Glutamatergic neuron (in vitro differentiated cells): Measurements from ENCODE around the gene ITPK1. TPM values are rescaled to one million over a fixed set of nuclear protein-coding genes. Genes with fewer than 3 reads are reported as not detected.

ENCODE experiments used
- DNase-seq: peaks from one replicate; pipeline ENCODE4 v3.0.0; 2022
- H3K27ac Mint-ChIP-seq: one replicate; pipeline ENCODE4 v1.8.0; 2020; ENCODE audit warnings: mild to moderate bottlenecking, mixed read lengths, inconsistent platforms; ENCODE audit not compliant: unreplicated experiment
- H3K27me3 Mint-ChIP-seq: one replicate; pipeline ENCODE4 v1.8.0; 2020; ENCODE audit warnings: mild to moderate bottlenecking, moderate library complexity, mixed read lengths, inconsistent platforms; ENCODE audit not compliant: unreplicated experiment
- H3K36me3 Mint-ChIP-seq: one replicate; pipeline ENCODE4 v1.8.0; 2020; ENCODE audit warnings: mild to moderate bottlenecking, mixed read lengths, inconsistent platforms; ENCODE audit not compliant: unreplicated experiment
- H3K4me1 Mint-ChIP-seq: one replicate; pipeline ENCODE4 v1.8.0; 2020; ENCODE audit warnings: mild to moderate bottlenecking, low read depth, mixed read lengths, inconsistent platforms; ENCODE audit not compliant: unreplicated experiment
- H3K4me3 Mint-ChIP-seq: one replicate; pipeline ENCODE4 v1.8.0; 2020; ENCODE audit warnings: mild to moderate bottlenecking, mixed read lengths, inconsistent platforms; ENCODE audit not compliant: unreplicated experiment
- H3K9me3 Mint-ChIP-seq: one replicate; pipeline ENCODE4 v1.8.0; 2020; ENCODE audit warnings: mild to moderate bottlenecking, moderate library complexity, mixed read lengths, inconsistent platforms; ENCODE audit not compliant: unreplicated experiment
- total RNA-seq: library from RNA; stranded (reverse); fragmentation: NEBNext Ultra II Directional; extraction: Animal tissue kit (Norgen Biotek cat#: 25700); gene quantifications from one replicate; pipeline ENCODE4 v1.2.1, GENCODE V29; 2021; ENCODE audit not compliant: unreplicated experiment
- TF ChIP-seq, protein P1 (sequence below): fragments of 200-600 bp; sonication (generic); IDR thresholded peaks from one replicate; pipeline ENCODE4 v1.5.0; 2021; ENCODE audit not compliant: partially characterized antibody, unreplicated experiment

Gene ITPK1
- total RNA-seq, 1 donor from 2014 or later: 132 TPM

DNA sequence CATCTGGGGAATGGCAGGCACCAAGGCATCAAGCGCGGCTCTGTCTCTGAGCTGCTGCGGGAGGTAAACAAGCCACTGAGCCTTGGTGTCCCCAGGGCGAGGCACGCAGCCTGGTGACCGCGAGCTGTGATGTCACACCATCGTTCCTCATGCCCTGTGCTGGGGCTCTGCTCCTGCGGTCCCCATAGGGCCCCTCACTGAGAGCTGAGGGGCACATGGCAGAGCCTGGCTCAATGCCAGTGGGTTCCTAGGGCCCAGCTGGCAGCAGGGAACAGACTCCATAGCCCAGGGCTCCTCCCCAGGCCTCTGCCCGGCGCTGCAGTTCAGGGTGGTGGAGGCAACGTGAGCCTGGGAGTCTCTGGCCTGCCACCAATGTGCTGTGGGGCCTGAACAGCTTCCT is 170.2 kb downstream of the ITPK1 start:
- Mint-ChIP-seq H3K27me3 (peaks cover 13% of the 10 kb centered on the region), H3K9me3 (peaks cover 18% of the 10 kb centered on the region), H3K4me1 (peaks cover 30% of the 10 kb centered on the region), H3K36me3 (no peaks in the 10 kb centered on the region), H3K4me3 (no peak overlapping the region), H3K27ac (no peak overlapping the region)
- DNase-seq: peak; percentile 13
- TF ChIP-seq, protein P1, sequence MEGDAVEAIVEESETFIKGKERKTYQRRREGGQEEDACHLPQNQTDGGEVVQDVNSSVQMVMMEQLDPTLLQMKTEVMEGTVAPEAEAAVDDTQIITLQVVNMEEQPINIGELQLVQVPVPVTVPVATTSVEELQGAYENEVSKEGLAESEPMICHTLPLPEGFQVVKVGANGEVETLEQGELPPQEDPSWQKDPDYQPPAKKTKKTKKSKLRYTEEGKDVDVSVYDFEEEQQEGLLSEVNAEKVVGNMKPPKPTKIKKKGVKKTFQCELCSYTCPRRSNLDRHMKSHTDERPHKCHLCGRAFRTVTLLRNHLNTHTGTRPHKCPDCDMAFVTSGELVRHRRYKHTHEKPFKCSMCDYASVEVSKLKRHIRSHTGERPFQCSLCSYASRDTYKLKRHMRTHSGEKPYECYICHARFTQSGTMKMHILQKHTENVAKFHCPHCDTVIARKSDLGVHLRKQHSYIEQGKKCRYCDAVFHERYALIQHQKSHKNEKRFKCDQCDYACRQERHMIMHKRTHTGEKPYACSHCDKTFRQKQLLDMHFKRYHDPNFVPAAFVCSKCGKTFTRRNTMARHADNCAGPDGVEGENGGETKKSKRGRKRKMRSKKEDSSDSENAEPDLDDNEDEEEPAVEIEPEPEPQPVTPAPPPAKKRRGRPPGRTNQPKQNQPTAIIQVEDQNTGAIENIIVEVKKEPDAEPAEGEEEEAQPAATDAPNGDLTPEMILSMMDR: no peak

DNA sequence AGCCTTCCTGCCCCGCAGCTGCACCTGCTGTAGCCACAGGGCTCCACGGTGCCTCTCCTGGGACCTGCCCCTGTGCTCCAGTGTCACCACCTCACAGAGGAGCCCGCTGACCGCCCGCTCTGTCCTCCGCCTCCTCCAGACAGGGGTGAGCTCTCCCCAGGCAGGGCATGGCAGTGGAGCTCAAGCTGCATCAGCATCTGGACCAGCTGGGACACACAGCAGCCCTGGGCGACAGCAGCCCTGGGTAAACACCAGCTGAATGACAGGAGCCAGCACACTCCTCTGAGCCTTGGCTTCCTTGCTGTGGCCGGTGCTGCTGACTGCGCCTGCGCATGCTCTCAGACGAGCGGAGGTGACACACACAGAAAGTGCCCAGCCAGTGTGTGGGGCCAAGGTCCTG is 170.7 kb downstream of the ITPK1 start:
- Mint-ChIP-seq H3K36me3 (no peaks in the 10 kb centered on the region), H3K27me3 (peaks cover 13% of the 10 kb centered on the region), H3K4me1 (peaks cover 26% of the 10 kb centered on the region), H3K27ac (peak overlapping the region; percentile 29), H3K4me3 (no peak overlapping the region), H3K9me3 (peaks cover 18% of the 10 kb centered on the region)
- TF ChIP-seq, protein P1: no peak
- DNase-seq: peak; percentile 26

DNA sequence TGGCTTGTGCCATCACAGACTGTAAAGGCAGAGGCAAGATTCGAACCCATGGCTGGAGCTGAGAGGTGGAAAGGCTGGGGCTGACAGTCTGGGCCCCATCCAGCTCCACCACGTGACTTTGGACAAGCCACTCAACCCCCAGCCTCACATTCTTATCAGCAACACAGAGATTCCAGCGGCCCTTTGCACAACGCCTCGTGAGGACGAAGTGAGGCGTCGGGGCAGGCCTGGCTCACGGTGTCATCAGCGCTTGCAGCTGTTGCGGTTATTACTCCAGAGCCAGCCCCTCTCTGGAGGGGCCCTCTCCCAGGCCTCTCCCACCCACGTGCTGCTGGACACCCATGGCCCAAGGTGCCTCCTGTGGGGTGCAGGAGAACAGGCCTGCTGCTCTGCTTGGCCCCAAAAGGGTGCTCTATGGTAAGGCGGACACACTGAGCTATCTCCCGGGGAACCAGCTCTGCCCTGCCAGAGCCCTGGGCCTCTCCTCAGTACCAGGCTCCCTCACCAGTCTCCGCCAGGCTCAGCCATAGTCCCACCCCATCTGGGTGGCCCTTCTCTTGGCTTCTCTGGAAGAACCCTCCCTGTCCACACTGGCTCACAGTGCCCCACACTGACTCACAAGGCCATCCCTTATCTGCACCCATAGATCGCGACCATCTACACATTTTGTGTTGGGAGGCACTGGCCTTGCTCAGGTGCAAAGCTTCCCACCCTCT is 171.7 kb downstream of the ITPK1 start:
- Mint-ChIP-seq H3K4me3 (no peak overlapping the region), H3K27me3 (peaks cover 13% of the 10 kb centered on the region), H3K27ac (peak overlapping the region; percentile 29), H3K36me3 (no peaks in the 10 kb centered on the region), H3K9me3 (peaks cover 18% of the 10 kb centered on the region), H3K4me1 (peaks cover 23% of the 10 kb centered on the region)
- TF ChIP-seq, protein P1: no peak
- no peak for DNase-seq

DNA sequence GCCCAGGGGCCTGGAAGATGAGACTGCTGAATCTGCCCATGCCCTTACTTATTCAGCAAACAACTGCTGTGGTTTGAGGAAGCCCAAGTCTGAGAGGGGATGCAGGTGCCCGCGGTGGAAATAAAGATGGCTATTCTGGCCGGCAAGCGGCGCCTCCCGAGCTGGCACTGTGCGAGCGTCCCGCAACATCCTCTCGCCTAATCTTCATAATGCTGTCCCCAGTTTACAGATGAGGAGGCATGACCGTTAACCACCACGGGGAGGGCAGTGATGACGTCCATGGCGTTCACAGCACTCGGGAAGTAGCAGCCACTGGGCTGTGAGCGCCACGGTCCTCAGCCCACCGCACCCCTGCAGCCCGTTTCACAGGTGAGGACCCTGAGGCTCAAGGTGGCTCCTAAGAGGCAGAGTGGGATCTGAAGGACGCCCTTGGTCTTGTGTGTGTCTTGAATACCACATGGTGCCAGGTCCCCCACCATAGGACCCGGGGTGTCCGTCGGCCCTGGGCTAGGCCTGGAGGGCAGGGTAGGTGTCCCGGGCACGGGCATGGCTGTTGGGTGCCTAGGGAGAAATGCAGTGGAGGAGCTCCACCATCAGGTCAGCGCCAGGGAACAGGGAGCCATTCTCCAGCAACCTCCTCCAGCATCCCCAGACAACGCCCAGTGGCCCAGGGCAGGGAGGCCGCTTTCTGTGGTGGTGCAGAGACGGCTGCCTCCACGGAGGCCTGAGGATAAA is 172.6 kb downstream of the ITPK1 start:
- Mint-ChIP-seq H3K4me3 (no peak overlapping the region), H3K27me3 (peaks cover 11% of the 10 kb centered on the region), H3K9me3 (peaks cover 18% of the 10 kb centered on the region), H3K36me3 (no peaks in the 10 kb centered on the region), H3K4me1 (peaks cover 26% of the 10 kb centered on the region), H3K27ac (no peak overlapping the region)
- no peak for DNase-seq
- TF ChIP-seq, protein P1: no peak

- Mint-ChIP-seq H3K36me3 (no peaks in the 10 kb centered on the region), H3K4me3 (no peak overlapping the region), H3K27ac (no peak overlapping the region), H3K27me3 (peaks cover 11% of the 10 kb centered on the region), H3K9me3 (peaks cover 16% of the 10 kb centered on the region), H3K4me1 (peaks cover 24% of the 10 kb centered on the region)
- DNase-seq: no peak
- TF ChIP-seq, protein P1: no peak
Observed at GRCh38 chr14:92942576-92942975, 173.1 kb downstream of the ITPK1 start.
